ENCODE data around the gene WWOX.

- TF ChIP-seq CTCF (IDR thresholded peaks at IDR 0.05; ENCODE audit: insufficient read depth, low read depth, low read length) (no peak), EZH2 (IDR thresholded peaks at IDR 0.05; ENCODE audit: insufficient read depth, low read length) (no peak)
These were observed 833.0 kb downstream of the WWOX start for GRCh38 chr16:78932355-78932943.
